ENCODE measurements around the gene SRP9.
"Not testable (repeated sequence)": the region's sequence is repeated elsewhere in the genome, so short reads cannot be mapped to it uniquely, and the experiment has no call there.

The SRP9 gene

DNA sequence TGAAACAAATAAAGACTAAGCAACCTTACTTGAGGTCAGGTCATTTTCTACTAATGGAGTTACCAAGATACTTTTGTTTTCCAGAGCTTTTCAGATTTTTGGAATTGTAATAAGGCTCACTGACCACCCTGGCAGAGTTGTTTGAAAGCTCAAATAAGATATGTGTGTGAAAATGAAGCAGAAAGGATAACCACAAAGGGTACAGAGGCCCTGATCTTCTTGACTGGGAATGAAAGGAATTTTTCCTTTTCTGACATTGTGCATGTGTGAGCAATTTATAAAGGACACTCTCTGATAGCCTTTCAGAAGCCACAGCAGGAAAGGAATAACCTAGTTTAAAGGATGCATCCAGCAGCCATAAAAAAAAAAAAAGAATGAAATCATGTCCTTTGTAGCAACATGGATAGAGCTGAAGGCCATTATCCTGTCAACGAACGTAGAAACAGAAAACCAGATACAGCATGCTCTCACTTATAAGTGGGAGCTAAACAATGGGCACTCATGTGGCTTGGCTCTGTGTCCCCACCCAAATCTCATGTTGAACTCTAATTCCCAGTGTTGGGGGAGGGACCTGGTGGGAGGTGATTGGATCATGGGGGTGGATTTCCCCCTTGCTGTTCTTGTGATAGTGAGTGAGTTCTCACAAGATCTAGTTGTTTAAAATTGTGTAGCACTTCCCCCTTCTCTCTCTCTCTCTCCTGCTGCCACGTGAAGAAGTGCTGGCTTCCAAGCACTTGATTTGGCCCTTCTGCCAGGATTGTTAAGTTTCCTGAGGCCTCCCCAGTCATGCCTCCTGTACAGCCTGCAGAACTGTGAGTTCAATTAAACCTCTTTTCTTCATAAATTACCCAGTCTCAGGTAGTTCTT lies 3.1 kb upstream of the SRP9 start:
- Histone ChIP-seq H3K9ac (no peak overlapping the region), H3K4me2 (ENCODE audit: low read length) (no peak overlapping the region), H3K4me3 (ENCODE audit: low read depth, low read length) (no peak overlapping the region), H3K27ac (no peak overlapping the region), H3K4me1 (peaks cover 11% of the 10 kb centered on the region), H3K27me3 (ENCODE audit: control insufficient read depth, insufficient read depth, low read length) (no peaks in the 10 kb centered on the region), H2AFZ (no peak overlapping the region), H3K79me2 (peaks cover 10% of the 10 kb centered on the region), H3K36me3 (ENCODE audit: control insufficient read depth, insufficient read depth, low read length) (no peaks in the 10 kb centered on the region), H3K9me3 (ENCODE audit: control insufficient read depth, low read length) (no peaks in the 10 kb centered on the region)
- TF ChIP-seq, protein P1, sequence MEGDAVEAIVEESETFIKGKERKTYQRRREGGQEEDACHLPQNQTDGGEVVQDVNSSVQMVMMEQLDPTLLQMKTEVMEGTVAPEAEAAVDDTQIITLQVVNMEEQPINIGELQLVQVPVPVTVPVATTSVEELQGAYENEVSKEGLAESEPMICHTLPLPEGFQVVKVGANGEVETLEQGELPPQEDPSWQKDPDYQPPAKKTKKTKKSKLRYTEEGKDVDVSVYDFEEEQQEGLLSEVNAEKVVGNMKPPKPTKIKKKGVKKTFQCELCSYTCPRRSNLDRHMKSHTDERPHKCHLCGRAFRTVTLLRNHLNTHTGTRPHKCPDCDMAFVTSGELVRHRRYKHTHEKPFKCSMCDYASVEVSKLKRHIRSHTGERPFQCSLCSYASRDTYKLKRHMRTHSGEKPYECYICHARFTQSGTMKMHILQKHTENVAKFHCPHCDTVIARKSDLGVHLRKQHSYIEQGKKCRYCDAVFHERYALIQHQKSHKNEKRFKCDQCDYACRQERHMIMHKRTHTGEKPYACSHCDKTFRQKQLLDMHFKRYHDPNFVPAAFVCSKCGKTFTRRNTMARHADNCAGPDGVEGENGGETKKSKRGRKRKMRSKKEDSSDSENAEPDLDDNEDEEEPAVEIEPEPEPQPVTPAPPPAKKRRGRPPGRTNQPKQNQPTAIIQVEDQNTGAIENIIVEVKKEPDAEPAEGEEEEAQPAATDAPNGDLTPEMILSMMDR (IDR thresholded peaks at IDR 0.05), result no peak

- H3K9ac ChIP-seq, result no peak overlapping the region
- H3K27ac ChIP-seq, result no peak overlapping the region
- no peaks in the 10 kb centered on the region for H3K9me3 ChIP-seq (ENCODE audit: control insufficient read depth, low read length)
- H3K27me3 ChIP-seq (ENCODE audit: control insufficient read depth, insufficient read depth, low read length), result no peaks in the 10 kb centered on the region
- TF ChIP-seq, protein P1 (IDR thresholded peaks at IDR 0.05), result no peak
- peaks cover 16% of the 10 kb centered on the region for H3K79me2 ChIP-seq
- H2AFZ ChIP-seq, result no peak overlapping the region
- no peaks in the 10 kb centered on the region for H3K36me3 ChIP-seq (ENCODE audit: control insufficient read depth, insufficient read depth, low read length)
- H3K4me2 ChIP-seq (ENCODE audit: low read length), result no peak overlapping the region
- H3K4me3 ChIP-seq (ENCODE audit: low read depth, low read length), result no peak overlapping the region
- H3K4me1 ChIP-seq, result peaks cover 6% of the 10 kb centered on the region
Observed at GRCh38 chr1:225776294-225776693, 1.3 kb upstream of the SRP9 start.

DNA sequence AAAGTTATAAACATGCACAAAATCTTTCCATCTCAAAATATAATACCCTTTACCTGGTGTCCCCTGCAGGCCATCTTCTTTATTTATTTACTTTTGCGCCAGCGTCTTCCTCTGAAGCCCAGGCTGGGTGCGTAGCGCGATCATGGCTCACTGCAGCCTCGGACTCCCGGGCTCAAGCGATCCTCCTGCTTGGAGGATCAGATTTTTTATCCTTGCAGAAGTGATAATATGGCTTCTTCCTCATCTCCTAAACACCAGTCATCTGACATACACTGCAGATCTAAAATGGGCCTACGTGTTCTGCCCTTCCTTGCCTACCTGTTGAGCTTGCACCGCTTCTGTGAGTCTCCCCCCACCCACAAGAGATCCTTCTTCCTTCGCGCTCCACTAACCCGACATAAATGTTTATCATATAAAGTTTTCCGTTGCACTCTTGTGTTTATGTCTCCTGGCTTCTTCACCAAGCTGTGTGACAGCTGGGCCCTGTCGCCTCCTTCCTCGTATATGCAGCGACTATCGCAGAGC lies 506 bp upstream of the SRP9 start:
- Histone ChIP-seq H3K36me3 (ENCODE audit: control insufficient read depth, insufficient read depth, low read length) (no peaks in the 10 kb centered on the region), H3K9me3 (ENCODE audit: control insufficient read depth, low read length) (no peaks in the 10 kb centered on the region), H3K79me2 (peaks cover 16% of the 10 kb centered on the region), H3K27ac (peak overlapping the region; percentile 95), H3K4me2 (ENCODE audit: low read length) (peak overlapping the region; percentile 58), H3K4me1 (peaks cover 3% of the 10 kb centered on the region), H3K27me3 (ENCODE audit: control insufficient read depth, insufficient read depth, low read length) (no peaks in the 10 kb centered on the region), H3K9ac (no peak overlapping the region), H3K4me3 (ENCODE audit: low read depth, low read length) (peak overlapping the region; percentile 93), H2AFZ (peak overlapping the region; percentile 86)
- TF ChIP-seq, protein P1 (IDR thresholded peaks at IDR 0.05), result no peak

DNA sequence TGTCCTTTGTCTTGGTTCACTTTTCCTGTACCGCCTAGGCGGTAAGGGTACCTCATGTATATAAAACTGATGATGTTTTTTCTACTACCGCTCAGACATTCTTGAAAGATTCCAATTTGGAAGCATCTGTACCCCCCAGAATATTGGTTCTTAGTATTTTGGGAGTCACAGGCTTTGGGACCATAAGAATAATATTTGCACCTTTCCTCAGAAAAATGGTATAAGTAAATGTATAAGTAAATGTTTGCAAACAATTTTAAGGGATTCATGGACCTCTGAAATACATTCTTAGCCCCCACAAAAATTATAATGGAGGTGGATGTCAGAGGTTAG lies 677 bp downstream of the SRP9 start:
- Histone ChIP-seq H3K27ac (peak overlapping the region; percentile 95), H3K4me1 (no peaks in the 10 kb centered on the region)

DNA sequence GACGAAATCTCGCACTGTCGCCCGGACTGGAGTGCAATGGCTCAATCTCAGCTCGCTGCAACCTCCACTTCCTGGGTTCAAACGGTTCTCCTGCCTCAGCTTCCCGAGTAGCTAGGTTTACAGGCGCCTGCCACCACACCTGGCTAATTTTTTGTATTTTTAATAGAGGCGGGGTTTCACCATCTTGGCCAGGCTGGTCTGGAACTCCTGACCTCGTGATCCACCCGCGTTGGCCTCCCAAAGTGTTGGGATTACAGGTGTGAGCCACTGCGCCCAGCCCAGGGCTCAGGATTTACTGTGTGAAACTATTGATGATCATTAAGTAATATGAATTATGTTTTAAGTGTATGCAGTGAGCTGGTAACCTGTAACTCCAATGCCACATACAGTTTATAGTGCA lies 1.5 kb downstream of the SRP9 start:
- not testable (repeated sequence) for H3K9me3 ChIP-seq (ENCODE audit: control insufficient read depth, low read length); H3K27ac ChIP-seq; H3K36me3 ChIP-seq (ENCODE audit: control insufficient read depth, insufficient read depth, low read length); H2AFZ ChIP-seq; H3K4me1 ChIP-seq; H3K27me3 ChIP-seq (ENCODE audit: control insufficient read depth, insufficient read depth, low read length); H3K9ac ChIP-seq
- Histone ChIP-seq H3K4me2 (ENCODE audit: low read length) (peak overlapping the region; percentile 73), H3K4me3 (ENCODE audit: low read depth, low read length) (peak overlapping the region; percentile 93), H3K79me2 (peaks cover 21% of the 10 kb centered on the region)

More for the DNA sequence above, 677 bp downstream of the SRP9 start:
- Histone ChIP-seq H3K9me3 (ENCODE audit: control insufficient read depth, low read length) (no peaks in the 10 kb centered on the region), H2AFZ (peak overlapping the region; percentile 82), H3K4me3 (ENCODE audit: low read depth, low read length) (peak overlapping the region; percentile 93), H3K36me3 (ENCODE audit: control insufficient read depth, insufficient read depth, low read length) (no peaks in the 10 kb centered on the region), H3K79me2 (peaks cover 21% of the 10 kb centered on the region), H3K27me3 (ENCODE audit: control insufficient read depth, insufficient read depth, low read length) (no peaks in the 10 kb centered on the region), H3K9ac (peak overlapping the region; percentile 91), H3K4me2 (ENCODE audit: low read length) (peak overlapping the region; percentile 73)
- TF ChIP-seq, protein P1 (IDR thresholded peaks at IDR 0.05), result no peak

All from parathyroid adenoma (tissue), 2 donors.